CD8-positive, alpha-beta memory T cell (primary cell): ENCODE results near the gene PLXNA2. TPM values are rescaled to one million over a fixed set of nuclear protein-coding genes. Genes with fewer than 3 reads are reported as not detected.

Experiments
- CTCF ChIA-PET: fragments of 350-600 bp; sonication (Branson Sonifier 250); formaldehyde crosslinking; loops from one replicate; lab custom pipeline; 2021; ENCODE audit warnings: antibody characterized with exemption; lab: Charles Lee
- POLR2A ChIA-PET: fragments of 350-600 bp; sonication (Branson Sonifier 250); formaldehyde crosslinking; loops from one replicate; lab custom pipeline; 2021; ENCODE audit warnings: antibody characterized with exemption; lab: Charles Lee
- DNase-seq, 5 donors: peaks; one replicate each; pipeline versions ENCODE4 v3.0.0 to v3.0.0-alpha.2; 2020 to 2022; ENCODE audit warnings: mixed read lengths in 1 of 5
- H3K27ac ChIP-seq: one replicate; pipeline ENCODE4 v1.7.0; 2013; ENCODE audit warnings: low read depth, mild to moderate bottlenecking, low read length, moderate library complexity
- H3K27me3 ChIP-seq: 2 replicates; pipeline ENCODE4 v1.7.0; 2013; ENCODE audit warnings: low read length, mild to moderate bottlenecking; ENCODE audit not compliant: insufficient read depth, poor library complexity, severe bottlenecking
- H3K36me3 ChIP-seq: 2 replicates; pipeline ENCODE4 v1.7.0; 2013; ENCODE audit warnings: mild to moderate bottlenecking, low read length, moderate library complexity; ENCODE audit not compliant: insufficient read depth
- H3K4me1 ChIP-seq: 2 replicates; pipeline ENCODE4 v1.7.0; 2013; ENCODE audit warnings: mild to moderate bottlenecking, low read length, moderate library complexity; ENCODE audit not compliant: insufficient read depth
- H3K4me3 ChIP-seq: 2 replicates; pipeline ENCODE4 v1.7.0; 2013; ENCODE audit warnings: mild to moderate bottlenecking, low read length
- H3K9me3 ChIP-seq: 2 replicates; pipeline ENCODE4 v1.7.0; 2013; ENCODE audit warnings: mild to moderate bottlenecking, low read length
- H3K27ac Mint-ChIP-seq, 8 donors: one replicate each; pipeline ENCODE4 v1.8.0; 2020 to 2021; ENCODE audit warnings: mixed read lengths in 8 of 8, mild to moderate bottlenecking in 6 of 8, inconsistent platforms in 3 of 8, moderate library complexity in 3 of 8
- H3K27me3 Mint-ChIP-seq, 2 donors: one replicate each; pipeline ENCODE4 v1.8.0; 2020 to 2021; ENCODE audit warnings: mixed read lengths in 2 of 2, mild to moderate bottlenecking in 1 of 2, moderate library complexity in 1 of 2
- H3K36me3 Mint-ChIP-seq, 3 donors: one replicate each; pipeline ENCODE4 v1.8.0; 2020 to 2021; ENCODE audit warnings: mixed read lengths in 3 of 3, inconsistent platforms in 1 of 3, mild to moderate bottlenecking in 1 of 3
- H3K4me1 Mint-ChIP-seq, 3 donors: one replicate each; pipeline ENCODE4 v1.8.0; 2020 to 2021; ENCODE audit warnings: mixed read lengths in 3 of 3, inconsistent platforms in 1 of 3, mild to moderate bottlenecking in 1 of 3
- H3K4me3 Mint-ChIP-seq, 7 donors: one replicate each; pipeline ENCODE4 v1.8.0; 2020 to 2021; ENCODE audit warnings: mixed read lengths in 7 of 7, mild to moderate bottlenecking in 6 of 7, moderate library complexity in 4 of 7, inconsistent platforms in 2 of 7
- H3K9me3 Mint-ChIP-seq, 5 donors: one replicate each; pipeline ENCODE4 v1.8.0; 2020 to 2022; ENCODE audit warnings: mixed read lengths in 5 of 5, mild to moderate bottlenecking in 3 of 5, moderate library complexity in 2 of 5, inconsistent platforms in 1 of 5
- polyA plus RNA-seq: library from polyadenylated mRNA; unstranded; fragments of 300-500 nt; fragmentation: Illumina TruSeq; gene quantifications from one replicate; pipeline ENCODE4 v1.2.3, GENCODE V29; 2021
- total RNA-seq, 2 experiments: library from RNA; stranded (reverse); gene quantifications; one replicate each; pipeline ENCODE4 v1.2.3, GENCODE V29; 2021

Gene PLXNA2
- total and polyA plus RNA-seq, 3 experiments from 2014 or later: 0.75 to 1.1 (median 1.0) TPM

GRCh38 chr1:208222376-208223126 is 21.6 kb downstream of the PLXNA2 start:
- H3K4me3 Mint-ChIP-seq: no peak overlapping the region
- no peaks in the 10 kb centered on the region for H3K9me3 Mint-ChIP-seq
- H3K27ac Mint-ChIP-seq: no peak overlapping the region
- no peaks in the 10 kb centered on the region for H3K36me3 Mint-ChIP-seq
- Histone ChIP-seq H3K36me3 (no peaks in the 10 kb centered on the region), H3K27me3 (no peaks in the 10 kb centered on the region), H3K4me3 (no peak overlapping the region), H3K9me3 (no peaks in the 10 kb centered on the region), H3K27ac (no peak overlapping the region), H3K4me1 (peaks cover 7% of the 10 kb centered on the region)
- ChIA-PET POLR2A (no interaction called here), CTCF (interaction anchor here (1.0 to 2.2 kb wide), 4 partner anchors 12 to 225 kb away, joined by 3 to 9 read pairs (median 3); partner anchors contain the start of gene PLXNA2)
- DNase-seq: no peak
- peaks cover 1 to 23% of the 10 kb centered on the region in 2 donors for H3K27me3 Mint-ChIP-seq
- H3K4me1 Mint-ChIP-seq: no peaks in the 10 kb centered on the region

GRCh38 chr1:208221291-208221622 is 22.9 kb downstream of the PLXNA2 start:
- ChIA-PET POLR2A (no interaction called here), CTCF (interaction anchor here (2.2 kb wide), 1 partner anchor 24 kb away, joined by 6 read pairs; no protein-coding TSS in a partner anchor)
- no peaks in the 10 kb centered on the region for H3K36me3 ChIP-seq
- no peaks in the 10 kb centered on the region for H3K4me1 Mint-ChIP-seq
- peak overlapping the region; percentile 41 for H3K27ac ChIP-seq
- H3K36me3 Mint-ChIP-seq: peaks cover 0 to 6% (median 0%) of the 10 kb centered on the region in 3 donors
- DNase-seq: no peak
- H3K4me3 ChIP-seq: no peak overlapping the region
- H3K4me3 Mint-ChIP-seq: no peak overlapping the region
- no peaks in the 10 kb centered on the region for H3K9me3 Mint-ChIP-seq
- H3K27me3 ChIP-seq: no peaks in the 10 kb centered on the region
- H3K4me1 ChIP-seq: peaks cover 7% of the 10 kb centered on the region
- peaks cover 1 to 18% of the 10 kb centered on the region in 2 donors for H3K27me3 Mint-ChIP-seq
- no peaks in the 10 kb centered on the region for H3K9me3 ChIP-seq
- peak overlapping the region in 1 of 8 donors; percentile 39 for H3K27ac Mint-ChIP-seq

- no peaks in the 10 kb centered on the region for H3K9me3 Mint-ChIP-seq
- no peak overlapping the region for H3K27ac Mint-ChIP-seq
- no peak overlapping the region for H3K4me3 ChIP-seq
- peaks cover 1 to 11% of the 10 kb centered on the region in 2 donors for H3K27me3 Mint-ChIP-seq
- no peaks in the 10 kb centered on the region for H3K4me1 Mint-ChIP-seq
- peak overlapping the region; percentile 73 for H3K27ac ChIP-seq
- no peaks in the 10 kb centered on the region for H3K9me3 ChIP-seq
- H3K27me3 ChIP-seq: no peaks in the 10 kb centered on the region
- H3K36me3 ChIP-seq: no peaks in the 10 kb centered on the region
- no peak for DNase-seq
- no peak overlapping the region for H3K4me3 Mint-ChIP-seq
- ChIA-PET POLR2A (no interaction called here), CTCF (interaction anchor here (2.2 kb wide), 1 partner anchor 25 kb away, joined by 6 read pairs; no protein-coding TSS in a partner anchor)
- peaks cover 7% of the 10 kb centered on the region for H3K4me1 ChIP-seq
- H3K36me3 Mint-ChIP-seq: peaks cover 0 to 8% (median 0%) of the 10 kb centered on the region in 3 donors
These were observed 24.4 kb downstream of the PLXNA2 start for GRCh38 chr1:208219659-208220282.

- peaks cover 0 to 8% (median 0%) of the 10 kb centered on the region in 3 donors for H3K36me3 Mint-ChIP-seq
- no peak for DNase-seq
- H3K27ac Mint-ChIP-seq: no peak overlapping the region
- Histone ChIP-seq H3K9me3 (no peaks in the 10 kb centered on the region), H3K27me3 (no peaks in the 10 kb centered on the region), H3K4me3 (no peak overlapping the region), H3K4me1 (peaks cover 7% of the 10 kb centered on the region), H3K36me3 (no peaks in the 10 kb centered on the region), H3K27ac (peak overlapping the region; percentile 73)
- ChIA-PET POLR2A (no interaction called here), CTCF (no interaction called here)
- H3K4me3 Mint-ChIP-seq: no peak overlapping the region
- H3K4me1 Mint-ChIP-seq: no peaks in the 10 kb centered on the region
- H3K9me3 Mint-ChIP-seq: no peaks in the 10 kb centered on the region
- H3K27me3 Mint-ChIP-seq: peaks cover 1 to 7% of the 10 kb centered on the region in 2 donors
These were observed 25.0 kb downstream of the PLXNA2 start for GRCh38 chr1:208219098-208219658.

GRCh38 chr1:208218237-208219097 is 25.7 kb downstream of the PLXNA2 start:
- Mint-ChIP-seq H3K27ac (no peak overlapping the region), H3K27me3 (peaks cover 1 to 7% of the 10 kb centered on the region in 2 donors), H3K4me3 (no peak overlapping the region), H3K36me3 (peaks cover 0 to 8% (median 0%) of the 10 kb centered on the region in 3 donors), H3K9me3 (no peaks in the 10 kb centered on the region), H3K4me1 (no peaks in the 10 kb centered on the region)
- H3K9me3 ChIP-seq: no peaks in the 10 kb centered on the region
- DNase-seq: no peak
- no peak overlapping the region for H3K4me3 ChIP-seq
- POLR2A ChIA-PET: no interaction called here
- peaks cover 7% of the 10 kb centered on the region for H3K4me1 ChIP-seq
- no peaks in the 10 kb centered on the region for H3K27me3 ChIP-seq
- H3K36me3 ChIP-seq: no peaks in the 10 kb centered on the region
- CTCF ChIA-PET: no interaction called here
- peak overlapping the region; percentile 73 for H3K27ac ChIP-seq

- Mint-ChIP-seq H3K4me1 (no peaks in the 10 kb centered on the region), H3K27ac (no peak overlapping the region), H3K4me3 (no peak overlapping the region), H3K27me3 (peaks cover 1 to 7% of the 10 kb centered on the region in 2 donors), H3K36me3 (peaks cover 0 to 8% (median 0%) of the 10 kb centered on the region in 3 donors), H3K9me3 (no peaks in the 10 kb centered on the region)
- Histone ChIP-seq H3K4me1 (peaks cover 7% of the 10 kb centered on the region), H3K4me3 (no peak overlapping the region), H3K36me3 (no peaks in the 10 kb centered on the region), H3K27me3 (no peaks in the 10 kb centered on the region), H3K27ac (peak overlapping the region; percentile 73), H3K9me3 (no peaks in the 10 kb centered on the region)
- ChIA-PET CTCF (no interaction called here), POLR2A (no interaction called here)
- DNase-seq: no peak
These were observed 26.4 kb downstream of the PLXNA2 start for GRCh38 chr1:208217781-208218180.

GRCh38 chr1:208216806-208217205 is 27.4 kb downstream of the PLXNA2 start:
- Histone ChIP-seq H3K4me3 (no peak overlapping the region), H3K9me3 (no peaks in the 10 kb centered on the region), H3K36me3 (no peaks in the 10 kb centered on the region), H3K4me1 (peaks cover 7% of the 10 kb centered on the region), H3K27me3 (no peaks in the 10 kb centered on the region), H3K27ac (no peak overlapping the region)
- Mint-ChIP-seq H3K27me3 (peaks cover 1 to 7% of the 10 kb centered on the region in 2 donors), H3K4me1 (no peaks in the 10 kb centered on the region), H3K4me3 (no peak overlapping the region), H3K9me3 (no peaks in the 10 kb centered on the region), H3K36me3 (peaks cover 0 to 8% (median 0%) of the 10 kb centered on the region in 3 donors), H3K27ac (no peak overlapping the region)
- DNase-seq: no peak
- ChIA-PET CTCF (interaction anchor here (1.3 kb wide), 1 partner anchor 11 kb away, joined by 3 read pairs; no protein-coding TSS in a partner anchor), POLR2A (no interaction called here)
